Large intestine (tissue), 3 donors: ENCODE measurements around the gene NTN4. TPM values are rescaled to one million over a fixed set of nuclear protein-coding genes. Genes with fewer than 3 reads are reported as not detected.
A peak's percentile ranks its signal among the peaks of the same experiment; 100 is the strongest.

ENCODE experiments used
- DNase-seq, 2 donors: peaks; one replicate each; pipeline versions ENCODE4 v3.0.0 to v3.0.0-alpha.2; 2013
- H3K27ac ChIP-seq: one replicate; pipeline ENCODE4 v1.5.1; 2013; ENCODE audit warnings: low read length
- H3K27me3 ChIP-seq: 2 replicates; pipeline ENCODE4 v1.6.1; 2013; ENCODE audit warnings: low read length; ENCODE audit not compliant: control insufficient read depth, insufficient read depth
- H3K36me3 ChIP-seq: 2 replicates; pipeline ENCODE4 v1.6.1; 2013; ENCODE audit warnings: low read length; ENCODE audit not compliant: control insufficient read depth, insufficient read depth
- H3K4me1 ChIP-seq: one replicate; pipeline ENCODE4 v1.6.1; 2013; ENCODE audit warnings: low read length; ENCODE audit not compliant: control insufficient read depth, insufficient read depth
- H3K4me3 ChIP-seq: one replicate; pipeline ENCODE4 v1.5.1; 2013; ENCODE audit warnings: low read length
- H3K9me3 ChIP-seq: one replicate; pipeline ENCODE4 v1.6.1; 2013; ENCODE audit warnings: mild to moderate bottlenecking, low read depth, low read length, moderate library complexity; ENCODE audit not compliant: control insufficient read depth
- WGBS: methylation state at CpG from one replicate; pipeline ENCODE4 v1.1.5; 2013; ENCODE audit warnings: low lambda C conversion rate; ENCODE audit not compliant: insufficient coverage; 5-methylcytosine and 5-hydroxymethylcytosine counted together
- polyA plus RNA-seq: library from polyadenylated mRNA; unstranded; fragments of 120-200 nt; gene quantifications from one replicate; pipeline ENCODE4 v1.2.1, GENCODE V29; 2013

The NTN4 gene
- polyA plus RNA-seq, 1 donor: 28.4 TPM

GRCh38 chr12:95643256-95643655 is 147.3 kb downstream of the NTN4 start:
- no peak overlapping the region for H3K4me3 ChIP-seq
- H3K27ac ChIP-seq: peak overlapping the region; percentile 68
- H3K36me3 ChIP-seq: no peaks in the 10 kb centered on the region
- no peaks in the 10 kb centered on the region for H3K9me3 ChIP-seq
- peaks cover 18% of the 10 kb centered on the region for H3K4me1 ChIP-seq
- peak; percentile 81 to 89 for DNase-seq
- no peaks in the 10 kb centered on the region for H3K27me3 ChIP-seq
- no CpG with 5 or more reads among the region's 4 CpGs for WGBS

GRCh38 chr12:95642583-95642982 is 148.0 kb downstream of the NTN4 start:
- no CpG with 5 or more reads among the region's 6 CpGs for WGBS
- H3K9me3 ChIP-seq: no peaks in the 10 kb centered on the region

GRCh38 chr12:95641299-95641952 is 149.1 kb downstream of the NTN4 start:
- peaks cover 18% of the 10 kb centered on the region for H3K4me1 ChIP-seq
- H3K27me3 ChIP-seq: no peaks in the 10 kb centered on the region
- no peaks in the 10 kb centered on the region for H3K9me3 ChIP-seq
- peak; percentile 26 to 53 for DNase-seq
- H3K4me3 ChIP-seq: no peak overlapping the region
- WGBS: no CpG with 5 or more reads among the region's 3 CpGs
- no peak overlapping the region for H3K27ac ChIP-seq
- H3K36me3 ChIP-seq: no peaks in the 10 kb centered on the region

More at GRCh38 chr12:95642583-95642982, 148.0 kb downstream of the NTN4 start:
- Histone ChIP-seq H3K27me3 (no peaks in the 10 kb centered on the region), H3K4me3 (no peak overlapping the region), H3K36me3 (no peaks in the 10 kb centered on the region), H3K27ac (no peak overlapping the region), H3K4me1 (peaks cover 18% of the 10 kb centered on the region)
- DNase-seq: no peak

GRCh38 chr12:95640516-95640915 is 150.0 kb downstream of the NTN4 start:
- no peak for DNase-seq
- no peaks in the 10 kb centered on the region for H3K36me3 ChIP-seq
- no peak overlapping the region for H3K27ac ChIP-seq
- H3K4me3 ChIP-seq: no peak overlapping the region
- H3K9me3 ChIP-seq: no peaks in the 10 kb centered on the region
- H3K4me1 ChIP-seq: peaks cover 19% of the 10 kb centered on the region
- H3K27me3 ChIP-seq: no peaks in the 10 kb centered on the region
- 100% methylated on average over 1 of the region's 3 CpGs for WGBS

- 94% methylated on average over 5 of the region's 8 CpGs for WGBS
- H3K27me3 ChIP-seq: no peaks in the 10 kb centered on the region
- no peaks in the 10 kb centered on the region for H3K36me3 ChIP-seq
- H3K4me3 ChIP-seq: no peak overlapping the region
- no peaks in the 10 kb centered on the region for H3K9me3 ChIP-seq
- no peak for DNase-seq
- H3K4me1 ChIP-seq: peaks cover 33% of the 10 kb centered on the region
- H3K27ac ChIP-seq: no peak overlapping the region
These were observed 153.0 kb downstream of the NTN4 start for GRCh38 chr12:95637471-95638155.

GRCh38 chr12:95637010-95637409 is 153.6 kb downstream of the NTN4 start:
- H3K27ac ChIP-seq: no peak overlapping the region
- WGBS: over 99% methylated on average over 12 of the region's 24 CpGs
- H3K4me1 ChIP-seq: peaks cover 31% of the 10 kb centered on the region
- DNase-seq: no peak
- H3K9me3 ChIP-seq: no peaks in the 10 kb centered on the region
- H3K4me3 ChIP-seq: no peak overlapping the region
- no peaks in the 10 kb centered on the region for H3K36me3 ChIP-seq
- H3K27me3 ChIP-seq: no peaks in the 10 kb centered on the region

- Histone ChIP-seq H3K9me3 (no peaks in the 10 kb centered on the region), H3K27ac (peak overlapping the region; percentile 87), H3K4me1 (peaks cover 24% of the 10 kb centered on the region), H3K36me3 (no peaks in the 10 kb centered on the region), H3K4me3 (no peak overlapping the region), H3K27me3 (no peaks in the 10 kb centered on the region)
- WGBS: no CpG with 5 or more reads among the region's 9 CpGs
- peak; percentile 81 to 93 for DNase-seq
These were observed 155.6 kb downstream of the NTN4 start for GRCh38 chr12:95634622-95635621.

- DNase-seq: peak; percentile 67 to 85
- WGBS: 33% methylated on average over 1 of the region's 5 CpGs
- Histone ChIP-seq H3K4me1 (peaks cover 24% of the 10 kb centered on the region), H3K27me3 (no peaks in the 10 kb centered on the region), H3K27ac (peak overlapping the region; percentile 87), H3K36me3 (no peaks in the 10 kb centered on the region), H3K9me3 (no peaks in the 10 kb centered on the region), H3K4me3 (no peak overlapping the region)
These were observed 156.7 kb downstream of the NTN4 start for GRCh38 chr12:95633732-95634465.

- WGBS: 56% methylated on average over 3 of the region's 9 CpGs
- Histone ChIP-seq H3K4me3 (no peak overlapping the region), H3K4me1 (peaks cover 24% of the 10 kb centered on the region), H3K27ac (peak overlapping the region; percentile 87), H3K36me3 (no peaks in the 10 kb centered on the region), H3K9me3 (no peaks in the 10 kb centered on the region), H3K27me3 (no peaks in the 10 kb centered on the region)
- peak; percentile 78 to 82 for DNase-seq
These were observed 157.4 kb downstream of the NTN4 start for GRCh38 chr12:95633049-95633731.
